WERI-Rb-1 (cell line): ENCODE results near the gene TMCO4.

Experiments
- DNase-seq: peaks from one replicate; pipeline ENCODE4 v3.0.0-alpha.2; 2020
- H3K27ac ChIP-seq: fragments of 250-450 bp; sonication (Bioruptor Pico); 2 replicates; pipeline ENCODE4 v1.5.1; 2020; ENCODE audit warnings: mild to moderate bottlenecking, moderate library complexity
- H3K27me3 ChIP-seq: fragments of 250-450 bp; sonication (Bioruptor Pico); 2 replicates; pipeline ENCODE4 v1.5.1; 2021; ENCODE audit warnings: mild to moderate bottlenecking, low read depth, moderate library complexity; ENCODE audit not compliant: insufficient read depth, severe bottlenecking
- H3K36me3 ChIP-seq: fragments of 250-450 bp; sonication (Bioruptor Pico); 2 replicates; pipeline ENCODE4 v1.5.1; 2020; ENCODE audit warnings: mild to moderate bottlenecking, moderate library complexity
- H3K4me3 ChIP-seq: 2 replicates; pipeline ENCODE4 v1.5.1; 2011; ENCODE audit warnings: low read depth, mild to moderate bottlenecking, control low read depth, low read length
- H3K9me3 ChIP-seq: fragments of 250-450 bp; sonication (Bioruptor Pico); 2 replicates; pipeline ENCODE4 v1.5.1; 2021; ENCODE audit warnings: mild to moderate bottlenecking, moderate library complexity; ENCODE audit not compliant: severe bottlenecking
- TF ChIP-seq, protein P1 (sequence below): IDR thresholded peaks from 2 replicates; pipeline ENCODE4 v1.5.1; 2011; ENCODE audit warnings: low read depth, mild to moderate bottlenecking, control low read depth, inconsistent platforms, low read length

The TMCO4 gene

DNA sequence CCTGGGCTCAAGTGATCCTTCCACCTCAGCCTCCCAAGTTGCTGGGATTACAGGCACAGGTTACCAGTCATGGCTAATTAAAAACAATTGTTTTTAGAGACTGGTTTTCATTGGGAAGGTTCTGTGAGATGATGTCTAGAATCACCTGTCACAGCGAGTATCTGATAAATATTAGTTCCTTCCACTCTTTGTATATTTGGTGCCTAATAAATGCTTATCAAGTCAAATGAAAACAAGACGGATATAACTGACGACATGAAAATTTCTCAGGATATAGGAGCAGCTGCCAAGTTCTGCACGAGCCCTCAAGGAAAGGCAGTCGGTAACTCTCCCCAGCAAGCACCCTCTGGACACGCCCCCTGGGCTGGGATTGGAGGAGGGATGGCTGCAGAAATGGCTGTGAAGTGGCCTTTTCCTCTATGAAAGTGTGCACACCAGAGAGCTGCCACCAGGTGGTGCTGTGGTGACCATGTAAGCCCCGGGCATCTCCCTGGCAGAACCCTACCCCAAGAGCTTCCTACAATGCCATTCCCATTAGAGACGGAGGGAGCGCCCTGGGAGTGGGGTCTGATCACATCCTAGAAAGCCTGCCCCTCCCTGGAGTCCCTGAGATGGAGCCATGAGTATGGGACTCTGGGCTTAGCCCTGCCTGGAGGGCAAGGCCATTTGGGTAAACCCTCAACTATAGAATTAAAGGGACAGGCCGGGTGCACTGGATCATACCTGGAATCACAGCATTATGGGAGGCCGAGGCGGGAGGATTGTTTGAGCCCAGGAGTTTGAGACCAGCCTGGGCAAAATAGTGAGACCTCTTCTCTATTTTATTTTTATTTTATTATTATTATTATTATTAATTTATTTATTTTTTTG is 84.1 kb downstream of the TMCO4 start:
- H3K9me3 ChIP-seq = no peaks in the 10 kb centered on the region
- H3K4me3 ChIP-seq = no peak overlapping the region
- TF ChIP-seq, protein P1, sequence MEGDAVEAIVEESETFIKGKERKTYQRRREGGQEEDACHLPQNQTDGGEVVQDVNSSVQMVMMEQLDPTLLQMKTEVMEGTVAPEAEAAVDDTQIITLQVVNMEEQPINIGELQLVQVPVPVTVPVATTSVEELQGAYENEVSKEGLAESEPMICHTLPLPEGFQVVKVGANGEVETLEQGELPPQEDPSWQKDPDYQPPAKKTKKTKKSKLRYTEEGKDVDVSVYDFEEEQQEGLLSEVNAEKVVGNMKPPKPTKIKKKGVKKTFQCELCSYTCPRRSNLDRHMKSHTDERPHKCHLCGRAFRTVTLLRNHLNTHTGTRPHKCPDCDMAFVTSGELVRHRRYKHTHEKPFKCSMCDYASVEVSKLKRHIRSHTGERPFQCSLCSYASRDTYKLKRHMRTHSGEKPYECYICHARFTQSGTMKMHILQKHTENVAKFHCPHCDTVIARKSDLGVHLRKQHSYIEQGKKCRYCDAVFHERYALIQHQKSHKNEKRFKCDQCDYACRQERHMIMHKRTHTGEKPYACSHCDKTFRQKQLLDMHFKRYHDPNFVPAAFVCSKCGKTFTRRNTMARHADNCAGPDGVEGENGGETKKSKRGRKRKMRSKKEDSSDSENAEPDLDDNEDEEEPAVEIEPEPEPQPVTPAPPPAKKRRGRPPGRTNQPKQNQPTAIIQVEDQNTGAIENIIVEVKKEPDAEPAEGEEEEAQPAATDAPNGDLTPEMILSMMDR = peak; percentile 93
- peak; percentile 98 for DNase-seq
- H3K27me3 ChIP-seq = no peaks in the 10 kb centered on the region
- H3K27ac ChIP-seq = no peak overlapping the region
- no peaks in the 10 kb centered on the region for H3K36me3 ChIP-seq

DNA sequence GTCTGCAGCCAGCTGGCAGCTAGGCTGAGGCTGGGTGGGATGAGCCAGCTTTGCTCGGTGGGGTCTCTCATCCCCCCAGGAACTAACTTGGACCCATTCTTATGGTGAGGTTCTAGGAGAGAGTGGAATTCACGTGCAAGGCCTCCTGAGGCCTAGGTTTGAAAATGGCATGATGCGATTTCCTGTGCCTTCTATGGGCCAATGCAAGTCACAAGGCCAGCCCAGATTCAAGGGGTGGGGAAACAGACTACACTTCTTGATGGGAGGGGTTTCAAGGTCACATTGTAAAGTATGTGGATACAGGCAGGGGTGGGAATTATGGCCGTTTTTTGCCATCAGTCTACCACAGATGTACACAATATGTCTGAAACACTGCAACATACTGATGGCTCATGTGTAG is 86.8 kb downstream of the TMCO4 start:
- TF ChIP-seq, protein P1 = no peak
- H3K27me3 ChIP-seq = no peaks in the 10 kb centered on the region
- H3K36me3 ChIP-seq = no peaks in the 10 kb centered on the region
- no peak for DNase-seq
- H3K9me3 ChIP-seq = no peaks in the 10 kb centered on the region
- no peak overlapping the region for H3K27ac ChIP-seq
- H3K4me3 ChIP-seq = no peak overlapping the region

DNA sequence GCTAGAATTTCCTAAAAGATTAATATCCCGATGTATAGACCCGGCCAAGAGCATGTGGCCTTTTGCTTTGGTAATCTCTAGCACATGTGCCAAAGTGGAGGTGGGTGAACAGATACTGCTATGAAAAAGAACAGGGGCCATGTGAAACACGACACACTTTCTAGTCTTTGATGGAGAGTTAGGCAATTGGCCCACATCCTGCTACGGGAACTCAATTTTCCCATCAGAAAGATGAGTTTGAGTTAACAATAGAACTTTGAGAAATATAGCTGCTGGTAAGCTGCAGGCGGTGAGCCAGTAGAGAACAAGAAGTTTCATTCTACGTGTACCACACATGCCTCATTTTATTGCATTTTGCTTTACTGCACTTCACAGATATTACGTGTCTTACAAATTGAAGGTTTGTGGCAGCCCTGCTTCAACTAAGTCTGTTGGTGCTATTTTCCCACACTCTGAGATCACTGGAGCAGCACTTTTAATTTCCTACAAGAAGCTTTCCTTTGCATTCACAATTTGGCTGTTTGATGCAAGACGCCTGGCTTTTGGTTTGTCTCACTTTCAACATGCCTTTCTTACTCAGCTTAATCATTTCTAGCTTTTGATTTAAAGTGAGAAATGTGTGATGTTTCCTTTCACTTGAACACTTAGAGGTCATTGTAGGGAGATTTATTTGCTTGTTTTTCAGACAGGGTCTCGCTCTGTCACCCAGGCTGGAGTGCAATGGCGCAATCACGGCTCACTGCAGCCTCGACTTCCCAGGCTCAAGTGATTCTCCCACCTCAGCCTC is 88.7 kb downstream of the TMCO4 start:
- H3K27ac ChIP-seq = no peak overlapping the region
- H3K9me3 ChIP-seq = no peaks in the 10 kb centered on the region
- no peaks in the 10 kb centered on the region for H3K27me3 ChIP-seq
- no peak overlapping the region for H3K4me3 ChIP-seq
- DNase-seq = no peak
- TF ChIP-seq, protein P1 = no peak
- H3K36me3 ChIP-seq = no peaks in the 10 kb centered on the region

DNA sequence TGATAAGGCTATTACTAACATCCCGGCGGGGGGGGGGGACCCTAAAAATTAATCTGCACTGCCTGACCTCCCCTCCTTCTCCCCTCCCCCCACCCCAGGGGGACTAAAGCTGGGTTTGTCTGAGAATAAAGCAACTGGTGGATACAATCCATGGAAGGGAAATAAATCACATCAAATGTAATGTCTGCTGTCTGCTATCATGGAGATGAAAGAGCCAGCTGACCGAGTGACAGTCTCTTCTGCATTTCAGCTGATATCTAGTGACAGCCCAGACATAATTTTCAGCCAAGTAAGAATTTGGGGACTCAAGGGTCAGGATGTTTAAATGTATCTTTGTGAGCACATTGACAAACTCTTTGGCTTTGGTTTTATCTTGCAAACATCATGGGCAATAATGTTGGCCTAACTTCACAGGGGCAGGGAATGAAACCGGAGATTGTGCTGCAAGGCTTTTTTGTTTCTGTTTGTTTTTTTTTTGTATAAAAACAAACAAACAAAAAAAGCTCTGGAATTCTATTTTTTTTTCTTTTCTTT is 90.4 kb downstream of the TMCO4 start:
- no peak for DNase-seq
- no peak overlapping the region for H3K27ac ChIP-seq
- H3K36me3 ChIP-seq = no peaks in the 10 kb centered on the region
- TF ChIP-seq, protein P1 = no peak
- no peaks in the 10 kb centered on the region for H3K27me3 ChIP-seq
- no peak overlapping the region for H3K4me3 ChIP-seq
- H3K9me3 ChIP-seq = no peaks in the 10 kb centered on the region

DNA sequence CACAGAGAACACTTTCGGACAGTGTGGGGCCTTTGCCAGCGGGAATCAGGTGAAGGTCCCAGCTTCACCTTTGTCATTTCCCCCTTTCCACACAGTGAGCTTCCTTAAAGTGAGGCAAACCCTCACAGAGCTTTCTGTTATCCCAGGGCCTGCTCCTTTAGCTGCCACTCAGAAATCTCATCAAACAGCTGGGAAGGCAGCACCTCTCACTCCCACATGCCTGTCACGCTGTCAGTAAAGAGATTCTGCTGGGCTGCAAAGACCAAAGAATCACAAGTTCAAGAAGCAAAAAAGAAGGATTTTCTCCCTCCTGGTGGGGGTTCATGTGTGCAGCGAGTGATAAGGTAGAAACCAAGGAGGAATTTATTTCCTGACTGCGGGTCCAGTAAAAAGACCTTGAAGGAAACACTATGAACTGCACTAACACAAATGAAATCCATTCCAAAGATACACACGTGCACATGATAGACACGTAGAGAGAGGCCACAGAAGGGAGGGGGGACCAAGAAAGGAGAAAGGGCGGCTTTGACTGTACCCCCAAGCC is 91.1 kb downstream of the TMCO4 start:
- Histone ChIP-seq H3K27me3 (no peaks in the 10 kb centered on the region), H3K9me3 (no peaks in the 10 kb centered on the region), H3K27ac (no peak overlapping the region), H3K4me3 (no peak overlapping the region), H3K36me3 (no peaks in the 10 kb centered on the region)
- DNase-seq = no peak
- TF ChIP-seq, protein P1 = no peak
